ENCODE measurements around the gene ITPRIPL2. TPM values are rescaled to one million over a fixed set of nuclear protein-coding genes. Genes with fewer than 3 reads are reported as not detected.

The ITPRIPL2 gene
- total RNA-seq, 6 experiments from 2014 or later = 12.2 to 23.5 (median 17.7) TPM

DNA sequence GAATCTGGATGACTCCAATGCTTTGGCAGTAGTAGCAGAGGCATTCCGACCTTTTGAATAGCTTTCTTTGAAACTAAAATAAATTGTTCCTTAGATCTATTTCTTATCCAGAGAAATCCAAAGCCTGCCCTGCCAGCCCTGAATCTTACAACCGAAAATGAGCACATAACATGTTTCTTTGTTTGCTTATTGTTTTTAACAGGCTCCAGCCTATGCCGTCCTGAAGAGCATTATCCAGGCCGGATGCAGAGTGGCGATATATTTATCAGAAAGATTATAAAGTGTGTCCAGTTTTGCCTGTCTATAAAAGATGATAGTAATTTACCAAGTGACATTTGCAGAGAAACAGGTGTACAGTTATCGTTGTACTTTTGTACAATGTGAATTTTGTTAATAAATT is 35.9 kb upstream of the ITPRIPL2 start:
- WGBS (ENCODE audit: insufficient coverage, low coverage, low lambda C conversion rate, missing lambda C conversion rate) = 68% methylated on average over 6 of the region's 6 CpGs
- no peak overlapping the region for H3K27ac ChIP-seq
- TF ChIP-seq, protein P1, sequence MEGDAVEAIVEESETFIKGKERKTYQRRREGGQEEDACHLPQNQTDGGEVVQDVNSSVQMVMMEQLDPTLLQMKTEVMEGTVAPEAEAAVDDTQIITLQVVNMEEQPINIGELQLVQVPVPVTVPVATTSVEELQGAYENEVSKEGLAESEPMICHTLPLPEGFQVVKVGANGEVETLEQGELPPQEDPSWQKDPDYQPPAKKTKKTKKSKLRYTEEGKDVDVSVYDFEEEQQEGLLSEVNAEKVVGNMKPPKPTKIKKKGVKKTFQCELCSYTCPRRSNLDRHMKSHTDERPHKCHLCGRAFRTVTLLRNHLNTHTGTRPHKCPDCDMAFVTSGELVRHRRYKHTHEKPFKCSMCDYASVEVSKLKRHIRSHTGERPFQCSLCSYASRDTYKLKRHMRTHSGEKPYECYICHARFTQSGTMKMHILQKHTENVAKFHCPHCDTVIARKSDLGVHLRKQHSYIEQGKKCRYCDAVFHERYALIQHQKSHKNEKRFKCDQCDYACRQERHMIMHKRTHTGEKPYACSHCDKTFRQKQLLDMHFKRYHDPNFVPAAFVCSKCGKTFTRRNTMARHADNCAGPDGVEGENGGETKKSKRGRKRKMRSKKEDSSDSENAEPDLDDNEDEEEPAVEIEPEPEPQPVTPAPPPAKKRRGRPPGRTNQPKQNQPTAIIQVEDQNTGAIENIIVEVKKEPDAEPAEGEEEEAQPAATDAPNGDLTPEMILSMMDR (IDR thresholded peaks at IDR 0.05) = no peak
- no peak for TF ChIP-seq POLR2A (IDR thresholded peaks at IDR 0.05)
- no peak overlapping the region for H3K4me3 ChIP-seq
- H3K9me3 ChIP-seq = no peaks in the 10 kb centered on the region
- H3K27me3 ChIP-seq = no peaks in the 10 kb centered on the region
- intact Hi-C loops (cut with DNase I) = no loop called here
- ATAC-seq (no peak), DNase-seq (no peak)
- H3K4me1 ChIP-seq = peaks cover 0 to 7% (median 0%) of the 10 kb centered on the region in 4 donors
- H3K36me3 ChIP-seq = peaks cover 0 to 31% (median 2%) of the 10 kb centered on the region in 4 donors

DNA sequence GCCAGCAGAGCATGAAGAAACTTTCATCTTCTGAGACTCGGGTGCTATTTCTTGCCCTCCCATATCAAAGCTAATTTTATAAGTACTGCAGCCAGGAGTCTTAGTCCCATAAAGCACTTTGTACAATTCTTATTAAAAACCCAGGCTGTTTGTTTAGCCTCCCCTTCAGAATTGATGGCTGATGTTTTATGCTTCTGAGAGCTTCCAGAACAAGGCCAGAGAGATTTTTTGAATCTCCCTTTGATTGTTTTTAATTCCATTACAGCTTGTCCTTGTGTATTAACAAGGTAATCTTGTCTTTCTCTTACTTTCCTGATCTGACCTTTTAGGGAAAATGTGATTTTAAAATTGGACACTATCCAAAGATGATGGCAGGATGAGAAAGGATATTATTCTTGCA is 30.1 kb upstream of the ITPRIPL2 start:
- Histone ChIP-seq H3K4me1 (peaks cover 0 to 7% (median 0%) of the 10 kb centered on the region in 4 donors), H3K36me3 (peaks cover 0 to 5% (median 0%) of the 10 kb centered on the region in 4 donors), H3K27me3 (no peaks in the 10 kb centered on the region), H3K27ac (no peak overlapping the region), H3K9me3 (no peaks in the 10 kb centered on the region), H3K4me3 (no peak overlapping the region)
- intact Hi-C loops (cut with DNase I) = loop anchor here in 1 of 2 donors (10.0 kb wide), 1 partner anchor 91 kb away; no protein-coding TSS in a partner anchor
- DNase-seq (no peak), ATAC-seq (no peak)
- TF ChIP-seq, protein P1 (IDR thresholded peaks at IDR 0.05) = no peak
- TF ChIP-seq POLR2A (IDR thresholded peaks at IDR 0.05) = no peak
- WGBS (ENCODE audit: insufficient coverage, low coverage, low lambda C conversion rate, missing lambda C conversion rate) = 100% methylated on average over 1 of the region's 1 CpG

DNA sequence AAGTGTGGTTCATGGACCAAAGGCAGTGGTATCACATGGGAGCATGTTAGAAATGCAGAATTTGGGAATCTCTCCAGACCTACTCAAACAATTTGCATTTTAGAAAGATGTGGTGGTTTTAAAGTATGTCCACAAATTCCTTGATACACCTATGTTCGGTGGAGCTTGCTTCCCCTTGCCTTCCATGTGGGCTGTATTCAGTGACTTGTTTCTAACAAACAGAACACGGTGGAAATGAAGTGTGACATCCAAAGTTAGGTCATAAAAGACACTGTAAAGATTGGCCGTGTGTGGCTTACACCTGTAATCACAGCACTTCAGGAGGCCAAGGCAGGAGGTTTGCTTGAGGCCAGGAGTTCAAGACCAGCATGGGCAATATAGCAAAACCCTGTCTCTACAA is 29.6 kb upstream of the ITPRIPL2 start:
- Histone ChIP-seq H3K36me3 (peaks cover 0 to 4% (median 0%) of the 10 kb centered on the region in 4 donors), H3K9me3 (no peaks in the 10 kb centered on the region), H3K4me3 (no peak overlapping the region), H3K27ac (no peak overlapping the region), H3K4me1 (peaks cover 0 to 7% (median 0%) of the 10 kb centered on the region in 4 donors), H3K27me3 (no peaks in the 10 kb centered on the region)
- DNase-seq (no peak), ATAC-seq (no peak)
- intact Hi-C loops (cut with DNase I) = loop anchor here in 1 of 2 donors (10.0 kb wide), 1 partner anchor 91 kb away; no protein-coding TSS in a partner anchor
- TF ChIP-seq POLR2A (IDR thresholded peaks at IDR 0.05) = no peak
- TF ChIP-seq, protein P1 (IDR thresholded peaks at IDR 0.05) = no peak
- WGBS (ENCODE audit: insufficient coverage, low coverage, low lambda C conversion rate, missing lambda C conversion rate) = 68% methylated on average over 3 of the region's 3 CpGs

DNA sequence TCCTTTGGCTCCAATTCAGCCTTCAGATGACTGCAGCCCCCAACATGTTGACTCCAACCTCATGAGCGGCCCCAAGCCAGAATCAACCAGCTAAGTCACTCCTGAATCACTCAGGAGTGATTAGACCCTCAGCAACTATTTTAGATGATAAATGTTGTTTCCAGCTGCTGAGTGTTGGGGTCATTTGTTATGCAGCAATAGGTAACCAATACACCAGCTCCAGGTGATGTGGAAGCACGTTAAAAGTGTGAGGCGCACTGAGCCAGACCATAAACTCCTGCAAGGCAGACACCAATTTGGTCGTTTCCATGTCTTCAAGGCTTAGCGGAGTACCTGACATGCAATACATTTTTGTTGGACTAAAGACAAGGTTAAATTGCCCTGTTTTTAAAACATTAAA is 28.9 kb upstream of the ITPRIPL2 start:
- 92% methylated on average over 5 of the region's 5 CpGs for WGBS (ENCODE audit: insufficient coverage, low coverage, low lambda C conversion rate, missing lambda C conversion rate)
- H3K9me3 ChIP-seq = no peaks in the 10 kb centered on the region
- no peaks in the 10 kb centered on the region for H3K27me3 ChIP-seq
- H3K4me3 ChIP-seq = no peak overlapping the region
- H3K27ac ChIP-seq = no peak overlapping the region
- no peak for TF ChIP-seq POLR2A (IDR thresholded peaks at IDR 0.05)
- TF ChIP-seq, protein P1 (IDR thresholded peaks at IDR 0.05) = no peak
- H3K36me3 ChIP-seq = no peaks in the 10 kb centered on the region
- DNase-seq (no peak), ATAC-seq (no peak)
- intact Hi-C loops (cut with DNase I) = loop anchor here (5.0 to 10.0 kb wide), 3 partner anchors 90 to 297 kb away; no protein-coding TSS in a partner anchor
- H3K4me1 ChIP-seq = peaks cover 0 to 7% (median 0%) of the 10 kb centered on the region in 4 donors

Data from right lobe of liver (tissue), 6 donors.